Lower leg skin (tissue), 3 donors: ENCODE results near the gene NFAT5.
"Not testable (repeated sequence)": the region's sequence is repeated elsewhere in the genome, so short reads cannot be mapped to it uniquely, and the experiment has no call there.

ENCODE experiments used
- CTCF ChIP-seq, 3 donors: fragments of 450-650 bp; IDR thresholded peaks; one replicate each; pipeline ENCODE4 v1.5.1; 2016; ENCODE audit warnings: antibody characterized with exemption in 3 of 3, mild to moderate bottlenecking in 3 of 3, moderate library complexity in 2 of 3
- POLR2A ChIP-seq, 2 donors: fragments of 450-650 bp; IDR thresholded peaks; one replicate each; pipeline ENCODE4 v1.6.1; 2016 to 2017; ENCODE audit warnings: antibody characterized with exemption in 2 of 2, mild to moderate bottlenecking in 1 of 2, moderate library complexity in 1 of 2

- not testable (repeated sequence) for TF ChIP-seq POLR2A, CTCF (IDR thresholded peaks at IDR 0.05)
Measured at GRCh38 chr16:69731280-69731679, 165.5 kb downstream of the NFAT5 start.
